Measurements from ENCODE around the gene ZNF215.

Gene ZNF215

DNA sequence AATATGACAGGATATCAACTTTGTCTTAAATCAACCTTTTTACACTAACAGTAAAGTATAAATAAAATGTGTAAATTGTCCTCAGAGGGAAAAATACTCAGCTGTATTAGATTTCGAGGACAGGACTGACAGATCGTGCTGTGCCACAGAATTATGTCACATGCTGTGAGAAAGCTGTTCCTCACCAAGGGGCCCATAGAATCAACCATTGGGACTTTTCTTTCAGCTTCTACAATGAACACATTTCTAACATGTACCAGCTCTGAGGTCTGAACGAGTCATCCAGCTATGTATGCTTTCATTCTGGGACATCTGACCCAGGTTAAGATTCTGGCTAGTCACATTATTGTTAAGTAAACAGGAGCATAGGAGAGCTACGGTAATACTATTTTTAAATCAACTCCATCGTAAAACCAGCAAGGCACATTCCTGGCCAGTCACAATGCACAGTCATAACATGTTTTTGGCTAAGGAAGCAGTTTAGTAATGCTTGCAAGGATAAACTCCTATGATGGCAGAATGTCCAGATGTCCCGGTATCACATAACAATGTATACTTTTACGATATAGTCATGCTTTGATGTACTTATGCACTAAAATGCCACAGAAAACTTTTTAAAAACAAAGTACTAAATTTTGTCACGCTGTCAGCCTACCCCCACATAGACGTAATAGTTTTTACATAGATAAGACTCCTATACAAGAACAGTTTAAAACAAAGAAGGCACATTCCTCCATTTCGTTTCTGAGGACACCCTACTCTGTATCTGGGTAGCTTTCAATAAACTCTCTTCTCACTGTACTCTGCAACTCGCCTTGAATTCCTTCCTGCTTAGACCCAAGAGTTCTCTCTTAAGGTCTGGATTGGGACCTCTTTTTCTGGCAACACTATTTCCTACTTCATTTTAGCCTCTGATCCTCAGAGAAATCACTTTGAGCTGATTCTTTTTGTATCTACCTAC, 66.5 kb downstream of the ZNF215 start:
- peak overlapping the region; percentile 28 to 58 for H3K27ac ChIP-seq
- no peak for DNase-seq (ENCODE audit: low spot score)

GRCh38 chr11:6995703-6996102, 69.5 kb downstream of the ZNF215 start:
- Histone ChIP-seq H3K4me3 (no peak overlapping the region), H3K27ac (no peak overlapping the region)
- no peak for TF ChIP-seq CTCF (IDR thresholded peaks at IDR 0.05)
- DNase-seq (ENCODE audit: low spot score), result no peak

More for the DNA sequence above, 66.5 kb downstream of the ZNF215 start:
- H3K4me3 ChIP-seq, result peak overlapping the region; percentile 30
- no peak for TF ChIP-seq CTCF (IDR thresholded peaks at IDR 0.05)

- TF ChIP-seq CTCF (IDR thresholded peaks at IDR 0.05), result no peak
- no peak overlapping the region for H3K4me3 ChIP-seq
- H3K27ac ChIP-seq, result no peak overlapping the region
- no peak for DNase-seq (ENCODE audit: low spot score)
Measured at GRCh38 chr11:7004482-7004881, 78.3 kb downstream of the ZNF215 start.

Measured in coronary artery (tissue), 2 donors.